CD4-positive, alpha-beta T cell treated with Interleukin-4 for 1 hour (primary cell): ENCODE data around the gene ANKRD1.
"Not testable (repeated sequence)": the region's sequence is repeated elsewhere in the genome, so short reads cannot be mapped to it uniquely, and the experiment has no call there.

Experiments used
- DNase-seq, 2 donors: peaks; one replicate each; pipeline ENCODE4 v3.0.0-alpha.2; 2020 to 2022

The ANKRD1 gene

GRCh38 chr10:90920986-90921666 lies at the start of gene ANKRD1:
Gene ANKRD1, minus strand, starts transcription at chr10:90921087. Its CDS starts 60 bp downstream, at chr10:90921027.
- DNase-seq = no peak

GRCh38 chr10:90969947-90970673 lies 49.2 kb upstream of the ANKRD1 start:
- DNase-seq = no peak

- no peak for DNase-seq
Observed at GRCh38 chr10:90969121-90969534, 48.2 kb upstream of the ANKRD1 start.

GRCh38 chr10:90968328-90969081 lies 47.6 kb upstream of the ANKRD1 start:
- no peak for DNase-seq

GRCh38 chr10:90967865-90968264 lies 47.0 kb upstream of the ANKRD1 start:
- no peak for DNase-seq

- no peak for DNase-seq
Observed at GRCh38 chr10:90966146-90966545, 45.3 kb upstream of the ANKRD1 start.

GRCh38 chr10:90965720-90966119 lies 44.8 kb upstream of the ANKRD1 start:
- DNase-seq = no peak

- DNase-seq = no peak
Observed at GRCh38 chr10:90964781-90965465, 44.0 kb upstream of the ANKRD1 start.

GRCh38 chr10:90963331-90963730 lies 42.4 kb upstream of the ANKRD1 start:
- DNase-seq = no peak

- no peak for DNase-seq
Observed at GRCh38 chr10:90960355-90960814, 39.5 kb upstream of the ANKRD1 start.

- no peak for DNase-seq
Observed at GRCh38 chr10:90959826-90960225, 38.9 kb upstream of the ANKRD1 start.

- no peak for DNase-seq
Observed at GRCh38 chr10:90958781-90959180, 37.9 kb upstream of the ANKRD1 start.

- DNase-seq = no peak
Observed at GRCh38 chr10:90947030-90947960, 26.4 kb upstream of the ANKRD1 start.

- DNase-seq = no peak
Observed at GRCh38 chr10:90945491-90946070, 24.7 kb upstream of the ANKRD1 start.

GRCh38 chr10:90944749-90945148 lies 23.9 kb upstream of the ANKRD1 start:
- no peak for DNase-seq

- not testable (repeated sequence) for DNase-seq
Observed at GRCh38 chr10:90942980-90943379, 22.1 kb upstream of the ANKRD1 start.

- no peak for DNase-seq
Observed at GRCh38 chr10:90939648-90940047, 18.8 kb upstream of the ANKRD1 start.

GRCh38 chr10:90939116-90939515 lies 18.2 kb upstream of the ANKRD1 start:
- DNase-seq = no peak

GRCh38 chr10:90937645-90938258 lies 16.9 kb upstream of the ANKRD1 start:
- DNase-seq = no peak

GRCh38 chr10:90936276-90936659 lies 15.4 kb upstream of the ANKRD1 start:
- DNase-seq = no peak
